Smooth muscle cell (in vitro differentiated cells): ENCODE measurements around the gene BTG1. TPM values are rescaled to one million over a fixed set of nuclear protein-coding genes. Genes with fewer than 3 reads are reported as not detected.

Experiments
- DNase-seq: peaks from one replicate; lab custom pipeline; 2025; ENCODE audit not compliant: unreplicated experiment; lab: John Stamatoyannopoulos, UW
- H2AFZ ChIP-seq: fragments of 200-600 bp; sonication (generic); 2 replicates; pipeline ENCODE4 v1.6.0; 2016; ENCODE audit warnings: antibody characterized with exemption, low read depth, mild to moderate bottlenecking
- H3F3A ChIP-seq: fragments of 200-600 bp; sonication (generic); 2 replicates; pipeline ENCODE4 v1.6.0; 2017; ENCODE audit warnings: antibody characterized with exemption, low read depth
- H3K27ac ChIP-seq: fragments of 200-600 bp; sonication (generic); 2 replicates; pipeline ENCODE4 v1.5.1; 2016; ENCODE audit warnings: low read depth, mild to moderate bottlenecking
- H3K27me3 ChIP-seq: fragments of 200-600 bp; sonication (generic); 2 replicates; pipeline ENCODE4 v1.6.1; 2016; ENCODE audit warnings: low read depth, mild to moderate bottlenecking
- H3K36me3 ChIP-seq: fragments of 200-600 bp; sonication (generic); 2 replicates; pipeline ENCODE4 v1.5.1; 2016; ENCODE audit warnings: low read depth
- H3K4me1 ChIP-seq: fragments of 200-600 bp; sonication (generic); 2 replicates; pipeline ENCODE4 v1.5.1; 2016; ENCODE audit warnings: low read depth
- H3K4me2 ChIP-seq: fragments of 200-600 bp; sonication (generic); 2 replicates; pipeline ENCODE4 v1.6.0; 2016; ENCODE audit warnings: mild to moderate bottlenecking
- H3K4me3 ChIP-seq: fragments of 200-600 bp; sonication (generic); 2 replicates; pipeline ENCODE4 v1.5.1; 2016; ENCODE audit warnings: mild to moderate bottlenecking
- H3K79me2 ChIP-seq: fragments of 200-600 bp; sonication (generic); 2 replicates; pipeline ENCODE4 v1.6.0; 2016; ENCODE audit warnings: low read depth, mild to moderate bottlenecking
- H3K9ac ChIP-seq: fragments of 200-600 bp; sonication (generic); 2 replicates; pipeline ENCODE4 v1.6.0; 2016; ENCODE audit warnings: low read depth
- H3K9me3 ChIP-seq: fragments of 200-600 bp; sonication (generic); replicated peaks from 2 replicates; pipeline ENCODE4 v1.5.1; 2016; ENCODE audit warnings: low read depth
- H4K20me1 ChIP-seq: fragments of 200-600 bp; sonication (generic); 2 replicates; pipeline ENCODE4 v1.6.0; 2016; ENCODE audit warnings: low read depth
- WGBS: methylation state at CpG from one replicate; pipeline ENCODE4 v1.1.7; 2016; ENCODE audit warnings: low lambda C conversion rate; 5-methylcytosine and 5-hydroxymethylcytosine counted together
- polyA plus RNA-seq: library from polyadenylated mRNA; unstranded; fragments of >200 nt; fragmentation: Nextera tagmentation; extraction: Ambion mirVana; gene quantifications from 2 replicates; pipeline ENCODE4 v1.2.1, GENCODE V29; 2016
- total RNA-seq: library from RNA; depleted of rRNA; stranded (reverse); fragments of >200 nt; gene quantifications from 2 replicates; pipeline ENCODE4 v1.2.3, GENCODE V29; 2014
- TF ChIP-seq, protein P1 (sequence below): fragments of 200-600 bp; sonication (generic); IDR thresholded peaks from 2 replicates; pipeline ENCODE4 v1.5.1; 2017; ENCODE audit warnings: borderline replicate concordance, mild to moderate bottlenecking, antibody characterized with exemption; ENCODE audit not compliant: insufficient read depth, poor library complexity, severe bottlenecking

BTG1 gene
- total and polyA plus RNA-seq, 2 experiments from 2014 or later = 42.1 to 70.4 TPM

DNA sequence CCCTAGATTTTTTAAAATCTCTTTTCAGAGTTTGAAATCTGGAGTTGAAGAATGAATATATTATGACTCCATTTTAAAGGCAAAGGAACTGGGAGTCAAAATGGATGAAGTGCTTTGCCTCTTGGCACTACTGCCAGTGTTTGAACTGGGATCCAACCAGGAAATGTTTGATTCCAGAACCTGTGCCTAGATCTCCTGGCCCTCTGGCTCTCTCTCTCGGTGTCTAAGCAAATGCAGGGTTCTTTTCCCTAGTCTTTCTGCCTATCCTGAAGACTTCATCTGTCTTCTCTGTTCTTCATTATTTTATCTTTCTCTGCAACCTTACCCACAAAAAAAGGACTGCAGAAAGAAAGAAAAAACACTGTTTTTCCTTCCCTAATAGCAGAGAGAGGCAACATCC is 17.0 kb downstream of the BTG1 start:
- Histone ChIP-seq H4K20me1 (peaks cover 33% of the 10 kb centered on the region), H3F3A (no peaks in the 10 kb centered on the region), H3K4me1 (peaks cover 4% of the 10 kb centered on the region), H3K9me3 (no peaks in the 10 kb centered on the region), H3K4me2 (no peak overlapping the region), H3K27me3 (no peaks in the 10 kb centered on the region), H2AFZ (no peak overlapping the region), H3K36me3 (no peaks in the 10 kb centered on the region), H3K9ac (no peak overlapping the region), H3K27ac (no peak overlapping the region), H3K79me2 (peaks cover 44% of the 10 kb centered on the region), H3K4me3 (no peak overlapping the region)
- WGBS = 95% methylated on average over 1 of the region's 1 CpG
- TF ChIP-seq, protein P1, sequence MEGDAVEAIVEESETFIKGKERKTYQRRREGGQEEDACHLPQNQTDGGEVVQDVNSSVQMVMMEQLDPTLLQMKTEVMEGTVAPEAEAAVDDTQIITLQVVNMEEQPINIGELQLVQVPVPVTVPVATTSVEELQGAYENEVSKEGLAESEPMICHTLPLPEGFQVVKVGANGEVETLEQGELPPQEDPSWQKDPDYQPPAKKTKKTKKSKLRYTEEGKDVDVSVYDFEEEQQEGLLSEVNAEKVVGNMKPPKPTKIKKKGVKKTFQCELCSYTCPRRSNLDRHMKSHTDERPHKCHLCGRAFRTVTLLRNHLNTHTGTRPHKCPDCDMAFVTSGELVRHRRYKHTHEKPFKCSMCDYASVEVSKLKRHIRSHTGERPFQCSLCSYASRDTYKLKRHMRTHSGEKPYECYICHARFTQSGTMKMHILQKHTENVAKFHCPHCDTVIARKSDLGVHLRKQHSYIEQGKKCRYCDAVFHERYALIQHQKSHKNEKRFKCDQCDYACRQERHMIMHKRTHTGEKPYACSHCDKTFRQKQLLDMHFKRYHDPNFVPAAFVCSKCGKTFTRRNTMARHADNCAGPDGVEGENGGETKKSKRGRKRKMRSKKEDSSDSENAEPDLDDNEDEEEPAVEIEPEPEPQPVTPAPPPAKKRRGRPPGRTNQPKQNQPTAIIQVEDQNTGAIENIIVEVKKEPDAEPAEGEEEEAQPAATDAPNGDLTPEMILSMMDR = no peak
- no peak for DNase-seq

DNA sequence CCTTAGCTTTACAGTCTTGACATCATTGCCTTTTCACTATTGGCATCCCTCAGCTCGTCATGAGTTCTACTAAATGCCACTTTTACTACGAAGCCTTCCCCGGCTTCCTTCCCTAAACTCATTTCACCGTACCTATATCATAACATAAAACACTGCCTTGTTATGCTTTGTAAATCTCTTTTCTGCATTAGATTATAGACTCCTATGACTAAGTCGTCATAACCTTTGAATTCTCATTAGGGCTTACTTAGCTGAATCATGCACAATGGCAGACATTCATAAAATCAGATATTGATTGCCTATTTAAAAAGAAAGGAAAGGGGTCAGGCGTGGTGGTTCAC is 21.0 kb downstream of the BTG1 start:
- WGBS = 87% methylated on average over 6 of the region's 6 CpGs
- H3K9ac ChIP-seq = no peak overlapping the region
- H3K4me1 ChIP-seq = no peaks in the 10 kb centered on the region
- no peak overlapping the region for H2AFZ ChIP-seq
- H4K20me1 ChIP-seq = peaks cover 4% of the 10 kb centered on the region
- H3K27me3 ChIP-seq = no peaks in the 10 kb centered on the region
- no peaks in the 10 kb centered on the region for H3K36me3 ChIP-seq
- no peak overlapping the region for H3K27ac ChIP-seq
- H3K4me3 ChIP-seq = no peak overlapping the region
- TF ChIP-seq, protein P1 = no peak
- H3F3A ChIP-seq = no peaks in the 10 kb centered on the region
- no peaks in the 10 kb centered on the region for H3K9me3 ChIP-seq
- H3K4me2 ChIP-seq = no peak overlapping the region
- DNase-seq = no peak
- H3K79me2 ChIP-seq = peaks cover 10% of the 10 kb centered on the region

DNA sequence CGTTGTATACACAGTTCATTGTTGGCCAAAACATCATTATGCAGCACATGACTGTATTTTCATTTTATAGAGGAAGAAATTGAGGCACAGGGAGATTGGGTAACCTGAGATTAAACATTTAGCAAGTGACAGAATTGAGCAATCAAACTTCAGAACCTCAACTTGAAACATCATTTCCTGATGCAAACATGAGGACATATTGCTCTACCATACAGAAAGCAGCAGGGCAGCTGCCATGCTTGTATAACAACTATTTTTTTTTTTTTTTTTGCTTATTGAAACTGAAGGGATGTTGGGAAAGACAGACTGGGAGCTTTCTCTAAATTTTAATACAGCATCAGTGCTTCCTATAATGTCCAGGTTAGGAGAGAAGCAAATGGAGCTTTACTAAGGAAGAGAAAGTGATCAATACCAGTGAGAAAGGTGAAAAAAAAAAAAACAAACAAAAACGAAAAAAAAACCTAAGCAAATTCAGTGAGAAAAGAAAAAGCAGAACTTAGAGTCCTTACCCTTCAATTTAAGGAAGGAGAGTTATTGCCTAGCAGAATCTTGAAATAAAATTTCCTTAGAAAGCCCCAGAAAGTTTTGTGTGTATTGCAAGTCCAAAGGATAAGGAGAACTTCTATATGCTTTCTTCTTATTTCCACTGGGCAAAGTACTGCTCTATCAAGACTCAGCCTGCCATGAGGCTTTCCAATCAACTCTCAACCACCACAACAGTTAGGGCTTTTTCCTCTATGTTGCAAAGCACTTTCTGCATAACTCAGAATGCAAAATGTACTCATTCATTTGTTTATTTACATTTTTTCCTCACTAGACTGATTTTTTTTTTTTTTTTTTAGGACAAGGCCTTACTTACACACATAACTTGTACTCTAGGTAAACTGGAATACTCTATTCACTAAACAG is 21.6 kb downstream of the BTG1 start:
- no peak for DNase-seq
- no peaks in the 10 kb centered on the region for H3K4me1 ChIP-seq
- no peak overlapping the region for H3K4me2 ChIP-seq
- TF ChIP-seq, protein P1 = no peak
- H3K36me3 ChIP-seq = no peaks in the 10 kb centered on the region
- 79% methylated on average over 2 of the region's 2 CpGs for WGBS
- no peak overlapping the region for H3K4me3 ChIP-seq
- H3F3A ChIP-seq = no peaks in the 10 kb centered on the region
- H3K79me2 ChIP-seq = peaks cover 4% of the 10 kb centered on the region
- no peaks in the 10 kb centered on the region for H3K27me3 ChIP-seq
- H2AFZ ChIP-seq = no peak overlapping the region
- no peaks in the 10 kb centered on the region for H3K9me3 ChIP-seq
- no peak overlapping the region for H3K9ac ChIP-seq
- no peak overlapping the region for H3K27ac ChIP-seq
- H4K20me1 ChIP-seq = peaks cover 4% of the 10 kb centered on the region
